ENCODE results near the gene PCDHA12. TPM values are rescaled to one million over a fixed set of nuclear protein-coding genes. Genes with fewer than 3 reads are reported as not detected.
"Not testable (repeated sequence)": the region's sequence is repeated elsewhere in the genome, so short reads cannot be mapped to it uniquely, and the experiment has no call there.

The PCDHA12 gene
- total RNA-seq, 2 donors from 2014 or later, result 0.40 to 0.50 TPM

- no peak for DNase-seq (ENCODE audit: low spot score)
- WGBS, result 14% methylated on average over 8 of the region's 8 CpGs
- no peak within 1 kb of the TSS for H3K4me3 ChIP-seq
Observed at GRCh38 chr5:140833993-140834392, 41.1 kb upstream of the PCDHA12 start, which contains the start of gene PCDHA7. PCDHA7 (plus strand) TSS chr5:140834269; CDS start chr5:140834384, 115 bp downstream.

GRCh38 chr5:140834439-140835008 is 40.6 kb upstream of the PCDHA12 start:
- DNase-seq (ENCODE audit: low spot score); intact Hi-C loops (cut with DNase I); H3K27ac ChIP-seq; H3K4me1 ChIP-seq (replicated peaks); H3K36me3 ChIP-seq; H3K9me3 ChIP-seq; H3K4me3 ChIP-seq; H3K27me3 ChIP-seq (replicated peaks; ENCODE audit: insufficient read depth): not testable (repeated sequence)
- WGBS, result 12% methylated on average over 25 of the region's 38 CpGs

More at GRCh38 chr5:140833993-140834392, 41.1 kb upstream of the PCDHA12 start, which contains the start of gene PCDHA7:
- Histone ChIP-seq H3K27ac (no peak within 1 kb of the TSS), H3K27me3 (replicated peaks; ENCODE audit: insufficient read depth) (peaks cover 4% of the 10 kb centered on the region), H3K9me3 (no peaks in the 10 kb centered on the region), H3K4me1 (replicated peaks) (no peaks in the 10 kb centered on the region), H3K36me3 (no peaks in the 10 kb centered on the region)
- intact Hi-C loops (cut with DNase I), result no loop called here
- TF ChIP-seq POLR2A (IDR thresholded peaks at IDR 0.05), result no peak
- TF ChIP-seq CTCF (IDR thresholded peaks at IDR 0.05), result no peak
- no peak for TF ChIP-seq POLR2AphosphoS5 (IDR thresholded peaks at IDR 0.05)

- no peaks in the 10 kb centered on the region for H3K9me3 ChIP-seq
- intact Hi-C loops (cut with DNase I), result no loop called here
- H3K27ac ChIP-seq, result no peak overlapping the region
- WGBS, result 47% methylated on average over 84 of the region's 103 CpGs
- peaks cover 4% of the 10 kb centered on the region for H3K27me3 ChIP-seq (replicated peaks; ENCODE audit: insufficient read depth)
- H3K36me3 ChIP-seq, result no peaks in the 10 kb centered on the region
- DNase-seq (ENCODE audit: low spot score), result no peak
- no peaks in the 10 kb centered on the region for H3K4me1 ChIP-seq (replicated peaks)
- no peak for TF ChIP-seq POLR2AphosphoS5 (IDR thresholded peaks at IDR 0.05)
- TF ChIP-seq POLR2A (IDR thresholded peaks at IDR 0.05), result no peak
- TF ChIP-seq CTCF (IDR thresholded peaks at IDR 0.05), result no peak
- H3K4me3 ChIP-seq, result no peak overlapping the region
Observed at GRCh38 chr5:140835622-140836510, 39.2 kb upstream of the PCDHA12 start.

- Histone ChIP-seq H3K27ac (no peak within 1 kb of the TSS), H3K4me3 (no peak within 1 kb of the TSS), H3K9me3 (no peaks in the 10 kb centered on the region), H3K36me3 (no peaks in the 10 kb centered on the region), H3K27me3 (replicated peaks; ENCODE audit: insufficient read depth) (peaks cover 4% of the 10 kb centered on the region), H3K4me1 (replicated peaks) (no peaks in the 10 kb centered on the region)
- intact Hi-C loops (cut with DNase I), result no loop called here
- 21% methylated on average over 46 of the region's 47 CpGs for WGBS
- DNase-seq (ENCODE audit: low spot score), result no peak
- no peak for TF ChIP-seq POLR2AphosphoS5 (IDR thresholded peaks at IDR 0.05)
- TF ChIP-seq POLR2A (IDR thresholded peaks at IDR 0.05), result no peak
- no peak for TF ChIP-seq CTCF (IDR thresholded peaks at IDR 0.05)
Observed at GRCh38 chr5:140840978-140841962, 33.8 kb upstream of the PCDHA12 start, which contains the start of gene PCDHA8. PCDHA8 (plus strand) TSS chr5:140841187; CDS start chr5:140841322, 135 bp downstream.

Measured in prostate gland (tissue), 2 donors.